Hepatocyte (in vitro differentiated cells): ENCODE measurements around the gene SH2D7. TPM values are rescaled to one million over a fixed set of nuclear protein-coding genes. Genes with fewer than 3 reads are reported as not detected.

Experiments used
- DNase-seq: peaks from one replicate; pipeline ENCODE4 v3.0.0-alpha.2; 2016; ENCODE audit warnings: low spot score
- H2AFZ ChIP-seq: fragments of 200-600 bp; sonication (generic); 2 replicates; pipeline ENCODE4 v1.6.0; 2016; ENCODE audit warnings: antibody characterized with exemption, mild to moderate bottlenecking
- H3K27ac ChIP-seq: fragments of 200-600 bp; sonication (generic); 2 replicates; pipeline ENCODE4 v1.5.1; 2016; ENCODE audit warnings: mild to moderate bottlenecking
- H3K27me3 ChIP-seq: fragments of 200-600 bp; sonication (generic); 2 replicates; pipeline ENCODE4 v1.6.1; 2016
- H3K36me3 ChIP-seq: fragments of 200-600 bp; sonication (generic); replicated peaks from 2 replicates; pipeline ENCODE4 v1.5.1; 2016; ENCODE audit warnings: low read depth; ENCODE audit not compliant: insufficient read depth
- H3K4me1 ChIP-seq: fragments of 200-600 bp; sonication (generic); 2 replicates; pipeline ENCODE4 v1.5.1; 2016; ENCODE audit warnings: mild to moderate bottlenecking, moderate library complexity; ENCODE audit not compliant: insufficient read depth
- H3K4me2 ChIP-seq: fragments of 200-600 bp; sonication (generic); 2 replicates; pipeline ENCODE4 v1.6.0; 2016
- H3K4me3 ChIP-seq: fragments of 200-600 bp; sonication (generic); 2 replicates; pipeline ENCODE4 v1.5.1; 2016; ENCODE audit warnings: mild to moderate bottlenecking
- H3K79me2 ChIP-seq: fragments of 200-600 bp; sonication (generic); 2 replicates; pipeline ENCODE4 v1.6.0; 2017; ENCODE audit warnings: mild to moderate bottlenecking
- H3K9me2 ChIP-seq: fragments of 200-600 bp; sonication (generic); replicated peaks from 2 replicates; pipeline ENCODE4 v1.6.0; 2017; ENCODE audit warnings: mild to moderate bottlenecking; ENCODE audit not compliant: insufficient read depth
- H3K9me3 ChIP-seq: fragments of 200-600 bp; sonication (generic); 2 replicates; pipeline ENCODE4 v1.5.1; 2016; ENCODE audit warnings: low read depth, mild to moderate bottlenecking
- H4K20me1 ChIP-seq: fragments of 200-600 bp; sonication (generic); 2 replicates; pipeline ENCODE4 v1.6.0; 2016; ENCODE audit warnings: mild to moderate bottlenecking; ENCODE audit not compliant: insufficient read depth, poor library complexity, severe bottlenecking
- EZH2 ChIP-seq: fragments of 200-600 bp; sonication (generic); IDR thresholded peaks from 2 replicates; pipeline ENCODE4 v1.6.1; 2016; ENCODE audit warnings: antibody characterized with exemption, mild to moderate bottlenecking, borderline replicate concordance
- EZH2phosphoT487 ChIP-seq: fragments of 200-600 bp; sonication (generic); IDR thresholded peaks from one replicate; pipeline ENCODE4 v1.6.1; 2018; ENCODE audit warnings: antibody characterized with exemption, mild to moderate bottlenecking, low read depth, moderate library complexity; ENCODE audit not compliant: unreplicated experiment, severe bottlenecking
- WGBS: methylation state at CpG from one replicate; pipeline ENCODE4 v1.1.6; 2016; ENCODE audit warnings: low lambda C conversion rate; ENCODE audit errors: missing lambda C conversion rate; 5-methylcytosine and 5-hydroxymethylcytosine counted together
- polyA plus RNA-seq: library from polyadenylated mRNA; unstranded; fragments of >200 nt; fragmentation: Nextera tagmentation; extraction: Ambion mirVana; gene quantifications from 2 replicates; pipeline ENCODE4 v1.2.1, GENCODE V29; 2016
- total RNA-seq: library from RNA; depleted of rRNA; stranded (reverse); fragments of >200 nt; gene quantifications from 2 replicates; pipeline ENCODE4 v1.2.3, GENCODE V29; 2014
- TF ChIP-seq, protein P1 (sequence below): fragments of 200-600 bp; sonication (generic); IDR thresholded peaks from 2 replicates; pipeline ENCODE4 v1.5.1; 2016; ENCODE audit warnings: antibody characterized with exemption, mild to moderate bottlenecking; ENCODE audit not compliant: poor library complexity

Gene SH2D7
- total and polyA plus RNA-seq, 2 experiments from 2014 or later = 0.22 TPM; not detected in 1

DNA sequence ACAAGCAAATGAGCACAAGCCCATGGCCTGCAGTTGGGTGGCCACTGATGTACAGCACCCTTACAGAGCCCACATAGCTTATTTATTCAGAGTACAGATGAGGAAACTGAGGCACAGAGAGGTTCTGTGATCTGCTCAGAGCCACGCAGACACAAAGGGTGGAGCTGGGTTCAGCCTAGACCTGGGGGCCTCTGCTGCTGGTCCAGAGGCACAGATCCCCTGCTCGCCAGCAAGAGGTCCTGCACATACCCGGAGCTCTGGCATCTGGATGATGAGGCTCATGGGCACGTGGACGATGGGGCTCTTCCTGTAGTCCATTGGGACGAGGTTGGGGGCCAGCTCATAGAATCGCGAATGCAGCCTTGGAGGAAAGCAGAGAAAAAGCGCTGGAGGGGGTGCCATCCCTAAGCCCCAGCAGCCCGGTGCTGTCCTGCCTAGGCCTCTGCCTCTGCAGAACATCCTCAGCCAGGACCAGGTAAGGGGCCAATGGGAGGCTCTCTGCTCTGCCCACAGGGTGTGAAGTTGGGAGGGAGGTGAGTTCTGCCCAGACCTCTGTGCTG is 18.6 kb downstream of the SH2D7 start:
- Histone ChIP-seq H3K27me3 (no peaks in the 10 kb centered on the region), H2AFZ (no peak overlapping the region), H3K36me3 (no peaks in the 10 kb centered on the region), H4K20me1 (no peaks in the 10 kb centered on the region), H3K4me1 (no peaks in the 10 kb centered on the region), H3K79me2 (no peaks in the 10 kb centered on the region), H3K27ac (no peak overlapping the region), H3K9me2 (no peaks in the 10 kb centered on the region), H3K9me3 (no peaks in the 10 kb centered on the region), H3K4me3 (no peak overlapping the region), H3K4me2 (no peak overlapping the region)
- TF ChIP-seq, protein P1, sequence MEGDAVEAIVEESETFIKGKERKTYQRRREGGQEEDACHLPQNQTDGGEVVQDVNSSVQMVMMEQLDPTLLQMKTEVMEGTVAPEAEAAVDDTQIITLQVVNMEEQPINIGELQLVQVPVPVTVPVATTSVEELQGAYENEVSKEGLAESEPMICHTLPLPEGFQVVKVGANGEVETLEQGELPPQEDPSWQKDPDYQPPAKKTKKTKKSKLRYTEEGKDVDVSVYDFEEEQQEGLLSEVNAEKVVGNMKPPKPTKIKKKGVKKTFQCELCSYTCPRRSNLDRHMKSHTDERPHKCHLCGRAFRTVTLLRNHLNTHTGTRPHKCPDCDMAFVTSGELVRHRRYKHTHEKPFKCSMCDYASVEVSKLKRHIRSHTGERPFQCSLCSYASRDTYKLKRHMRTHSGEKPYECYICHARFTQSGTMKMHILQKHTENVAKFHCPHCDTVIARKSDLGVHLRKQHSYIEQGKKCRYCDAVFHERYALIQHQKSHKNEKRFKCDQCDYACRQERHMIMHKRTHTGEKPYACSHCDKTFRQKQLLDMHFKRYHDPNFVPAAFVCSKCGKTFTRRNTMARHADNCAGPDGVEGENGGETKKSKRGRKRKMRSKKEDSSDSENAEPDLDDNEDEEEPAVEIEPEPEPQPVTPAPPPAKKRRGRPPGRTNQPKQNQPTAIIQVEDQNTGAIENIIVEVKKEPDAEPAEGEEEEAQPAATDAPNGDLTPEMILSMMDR = no peak
- TF ChIP-seq EZH2phosphoT487 = no peak
- TF ChIP-seq EZH2 = no peak
- WGBS = 97% methylated on average over 10 of the region's 10 CpGs
- DNase-seq = no peak

DNA sequence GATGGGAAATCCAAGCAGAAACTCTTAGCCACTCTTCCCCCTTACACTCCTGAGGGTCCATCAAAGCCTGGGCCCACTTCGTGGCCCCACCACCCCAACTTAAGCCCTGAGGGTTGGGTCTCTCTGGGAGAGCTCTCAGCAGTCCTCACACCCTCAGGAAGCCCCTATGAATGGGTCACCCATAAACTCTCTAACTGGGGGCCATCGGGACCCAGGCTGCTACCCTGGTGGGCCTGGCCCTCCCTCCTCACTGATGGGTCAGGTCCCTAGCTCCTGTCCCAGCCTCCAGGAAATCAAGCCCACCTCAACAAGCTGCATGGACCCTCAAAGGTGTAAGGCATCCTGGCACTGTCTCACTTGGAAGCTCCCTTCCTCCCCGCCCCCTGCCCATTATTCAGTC is 19.4 kb downstream of the SH2D7 start:
- no peaks in the 10 kb centered on the region for H3K79me2 ChIP-seq
- TF ChIP-seq EZH2 (no peak), EZH2phosphoT487 (no peak)
- TF ChIP-seq, protein P1 = no peak
- H4K20me1 ChIP-seq = no peaks in the 10 kb centered on the region
- no peak overlapping the region for H3K27ac ChIP-seq
- H3K9me3 ChIP-seq = no peaks in the 10 kb centered on the region
- WGBS = 94% methylated on average over 3 of the region's 3 CpGs
- no peaks in the 10 kb centered on the region for H3K9me2 ChIP-seq
- H3K4me3 ChIP-seq = no peak overlapping the region
- DNase-seq = no peak
- no peak overlapping the region for H3K4me2 ChIP-seq
- no peaks in the 10 kb centered on the region for H3K4me1 ChIP-seq
- H2AFZ ChIP-seq = no peak overlapping the region
- no peaks in the 10 kb centered on the region for H3K36me3 ChIP-seq
- H3K27me3 ChIP-seq = no peaks in the 10 kb centered on the region

DNA sequence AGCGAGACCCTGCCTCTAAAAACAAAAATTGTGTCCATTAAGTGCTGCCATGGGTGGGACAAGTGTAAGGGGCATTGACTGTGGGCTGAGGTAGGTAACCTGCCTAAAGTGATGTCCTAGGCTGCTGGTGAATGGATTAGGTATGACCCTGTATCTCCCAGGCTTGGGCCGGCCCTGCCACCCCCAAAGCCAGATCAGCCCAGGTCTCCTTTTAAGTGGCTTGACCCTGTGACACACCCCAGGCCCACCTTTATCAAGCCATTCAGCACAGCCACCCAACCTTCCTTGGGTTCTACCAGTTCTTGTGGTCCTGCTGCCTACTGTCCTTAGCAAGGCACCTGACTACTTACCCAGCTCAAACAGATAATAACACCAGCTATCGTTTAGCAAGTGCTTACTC is 20.2 kb downstream of the SH2D7 start:
- WGBS = 84% methylated on average over 3 of the region's 3 CpGs
- H3K27ac ChIP-seq = no peak overlapping the region

More for the DNA sequence above, 20.2 kb downstream of the SH2D7 start:
- no peaks in the 10 kb centered on the region for H3K4me1 ChIP-seq
- H2AFZ ChIP-seq = no peak overlapping the region
- H3K27me3 ChIP-seq = no peaks in the 10 kb centered on the region
- H4K20me1 ChIP-seq = no peaks in the 10 kb centered on the region
- H3K9me2 ChIP-seq = no peaks in the 10 kb centered on the region
- H3K4me2 ChIP-seq = no peak overlapping the region
- no peaks in the 10 kb centered on the region for H3K79me2 ChIP-seq
- TF ChIP-seq EZH2phosphoT487 (no peak), EZH2 (no peak)
- TF ChIP-seq, protein P1 = no peak
- H3K9me3 ChIP-seq = no peaks in the 10 kb centered on the region
- DNase-seq = no peak
- no peak overlapping the region for H3K4me3 ChIP-seq
- no peaks in the 10 kb centered on the region for H3K36me3 ChIP-seq
